HG02759 (cell line): ENCODE measurements around the gene ELAPOR1.

Experiments
- ATAC-seq: cut with Tn5 transposase; IDR thresholded peaks from one replicate; pipeline ENCODE4 v1.9.1; 2021; ENCODE audit warnings: mild to moderate bottlenecking, moderate library complexity; ENCODE audit not compliant: unreplicated experiment

Gene ELAPOR1, protein sequence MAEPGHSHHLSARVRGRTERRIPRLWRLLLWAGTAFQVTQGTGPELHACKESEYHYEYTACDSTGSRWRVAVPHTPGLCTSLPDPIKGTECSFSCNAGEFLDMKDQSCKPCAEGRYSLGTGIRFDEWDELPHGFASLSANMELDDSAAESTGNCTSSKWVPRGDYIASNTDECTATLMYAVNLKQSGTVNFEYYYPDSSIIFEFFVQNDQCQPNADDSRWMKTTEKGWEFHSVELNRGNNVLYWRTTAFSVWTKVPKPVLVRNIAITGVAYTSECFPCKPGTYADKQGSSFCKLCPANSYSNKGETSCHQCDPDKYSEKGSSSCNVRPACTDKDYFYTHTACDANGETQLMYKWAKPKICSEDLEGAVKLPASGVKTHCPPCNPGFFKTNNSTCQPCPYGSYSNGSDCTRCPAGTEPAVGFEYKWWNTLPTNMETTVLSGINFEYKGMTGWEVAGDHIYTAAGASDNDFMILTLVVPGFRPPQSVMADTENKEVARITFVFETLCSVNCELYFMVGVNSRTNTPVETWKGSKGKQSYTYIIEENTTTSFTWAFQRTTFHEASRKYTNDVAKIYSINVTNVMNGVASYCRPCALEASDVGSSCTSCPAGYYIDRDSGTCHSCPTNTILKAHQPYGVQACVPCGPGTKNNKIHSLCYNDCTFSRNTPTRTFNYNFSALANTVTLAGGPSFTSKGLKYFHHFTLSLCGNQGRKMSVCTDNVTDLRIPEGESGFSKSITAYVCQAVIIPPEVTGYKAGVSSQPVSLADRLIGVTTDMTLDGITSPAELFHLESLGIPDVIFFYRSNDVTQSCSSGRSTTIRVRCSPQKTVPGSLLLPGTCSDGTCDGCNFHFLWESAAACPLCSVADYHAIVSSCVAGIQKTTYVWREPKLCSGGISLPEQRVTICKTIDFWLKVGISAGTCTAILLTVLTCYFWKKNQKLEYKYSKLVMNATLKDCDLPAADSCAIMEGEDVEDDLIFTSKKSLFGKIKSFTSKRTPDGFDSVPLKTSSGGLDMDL

DNA sequence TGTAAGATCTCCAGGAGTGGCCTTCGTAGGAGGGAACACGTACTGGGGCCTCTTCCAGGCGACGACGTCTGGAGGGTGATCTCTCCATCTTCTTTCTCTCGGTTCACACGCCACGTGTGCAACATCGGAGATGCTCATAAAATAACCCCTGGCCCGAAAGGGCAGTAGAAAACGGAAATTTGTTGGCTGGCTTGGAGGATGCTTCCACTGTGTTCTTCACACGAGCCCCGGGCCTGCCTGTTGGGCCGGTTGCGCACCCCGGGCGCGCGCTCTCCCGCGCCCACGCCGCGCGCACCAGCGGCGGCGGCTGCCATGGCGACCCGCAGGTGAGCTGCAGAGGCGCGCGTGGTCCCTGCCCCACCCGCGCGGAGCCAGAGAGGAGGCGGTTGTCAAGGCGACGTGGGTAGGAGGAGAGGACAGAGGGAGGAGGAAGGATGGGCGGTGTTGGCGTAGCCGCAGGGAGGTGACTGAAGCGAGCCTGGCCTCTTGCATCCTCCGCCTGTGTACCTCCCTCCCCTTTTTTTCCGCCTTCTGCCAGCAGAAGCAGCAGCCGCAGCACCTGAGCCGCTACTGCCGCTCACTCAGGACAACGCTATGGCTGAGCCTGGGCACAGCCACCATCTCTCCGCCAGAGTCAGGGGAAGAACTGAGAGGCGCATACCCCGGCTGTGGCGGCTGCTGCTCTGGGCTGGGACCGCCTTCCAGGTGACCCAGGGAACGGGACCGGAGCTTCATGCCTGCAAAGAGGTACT is at the start of gene ELAPOR1:
ELAPOR1 (plus strand) TSS at position 526 of the 752 bp plus-strand sequence; CDS start at position 595, 69 bp downstream.
- peak; percentile 65 for ATAC-seq

DNA sequence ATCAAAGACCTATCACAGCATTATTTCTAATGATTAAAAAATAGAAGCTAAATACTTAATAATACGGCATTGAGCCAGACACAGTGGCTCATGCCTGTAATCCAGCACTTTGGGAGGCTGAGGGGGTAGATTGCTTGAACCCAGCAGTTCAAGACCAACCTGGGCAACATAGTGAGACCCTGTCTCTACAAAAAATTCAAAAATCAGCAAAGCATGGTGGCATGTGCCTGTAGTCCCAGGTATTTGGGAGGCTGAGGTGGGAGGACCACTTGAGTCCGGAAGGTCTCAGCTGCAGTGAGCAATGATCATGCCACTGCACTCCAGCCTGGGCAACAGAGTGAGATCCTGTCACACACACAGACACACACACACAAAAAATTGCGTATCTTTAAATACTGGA is 48.8 kb upstream of the ELAPOR1 start:
- no peak for ATAC-seq

DNA sequence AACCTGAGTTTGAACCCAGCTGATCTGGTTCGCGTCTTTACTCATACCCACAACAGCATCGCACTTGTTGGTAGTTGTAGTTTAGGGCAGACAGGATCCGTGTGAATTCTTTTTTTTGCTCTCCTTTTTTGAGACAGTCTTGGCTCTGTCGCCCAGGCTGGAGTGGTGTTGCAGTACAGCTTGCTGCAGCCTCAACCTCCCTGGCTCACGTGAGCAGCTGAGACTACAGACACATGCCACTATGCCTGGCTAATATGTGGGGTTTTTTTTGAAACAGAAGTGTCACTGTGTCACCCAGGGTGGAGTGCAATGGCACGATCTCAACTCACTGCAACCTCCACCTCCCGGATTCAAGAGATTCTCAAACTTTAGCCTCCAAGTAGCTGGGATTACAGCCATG is 46.0 kb upstream of the ELAPOR1 start:
- no peak for ATAC-seq

DNA sequence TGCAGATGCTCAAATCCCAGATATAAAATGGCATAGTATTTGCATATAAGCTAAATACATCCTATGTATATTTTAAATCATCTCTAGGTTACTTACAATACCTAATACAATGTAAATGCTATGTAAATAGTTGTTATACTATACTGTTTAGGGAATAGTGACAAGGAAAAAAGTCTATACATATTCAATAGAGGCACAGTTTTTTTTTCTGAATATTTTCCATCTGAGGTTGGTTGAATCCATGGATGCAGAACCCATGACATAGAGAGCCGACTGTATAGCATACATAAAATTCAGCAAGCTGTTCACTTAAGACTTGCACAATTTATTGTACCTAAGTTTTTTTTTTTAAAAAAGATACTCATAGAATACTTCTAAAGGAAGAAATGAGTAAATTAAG is 44.6 kb upstream of the ELAPOR1 start:
- no peak for ATAC-seq

DNA sequence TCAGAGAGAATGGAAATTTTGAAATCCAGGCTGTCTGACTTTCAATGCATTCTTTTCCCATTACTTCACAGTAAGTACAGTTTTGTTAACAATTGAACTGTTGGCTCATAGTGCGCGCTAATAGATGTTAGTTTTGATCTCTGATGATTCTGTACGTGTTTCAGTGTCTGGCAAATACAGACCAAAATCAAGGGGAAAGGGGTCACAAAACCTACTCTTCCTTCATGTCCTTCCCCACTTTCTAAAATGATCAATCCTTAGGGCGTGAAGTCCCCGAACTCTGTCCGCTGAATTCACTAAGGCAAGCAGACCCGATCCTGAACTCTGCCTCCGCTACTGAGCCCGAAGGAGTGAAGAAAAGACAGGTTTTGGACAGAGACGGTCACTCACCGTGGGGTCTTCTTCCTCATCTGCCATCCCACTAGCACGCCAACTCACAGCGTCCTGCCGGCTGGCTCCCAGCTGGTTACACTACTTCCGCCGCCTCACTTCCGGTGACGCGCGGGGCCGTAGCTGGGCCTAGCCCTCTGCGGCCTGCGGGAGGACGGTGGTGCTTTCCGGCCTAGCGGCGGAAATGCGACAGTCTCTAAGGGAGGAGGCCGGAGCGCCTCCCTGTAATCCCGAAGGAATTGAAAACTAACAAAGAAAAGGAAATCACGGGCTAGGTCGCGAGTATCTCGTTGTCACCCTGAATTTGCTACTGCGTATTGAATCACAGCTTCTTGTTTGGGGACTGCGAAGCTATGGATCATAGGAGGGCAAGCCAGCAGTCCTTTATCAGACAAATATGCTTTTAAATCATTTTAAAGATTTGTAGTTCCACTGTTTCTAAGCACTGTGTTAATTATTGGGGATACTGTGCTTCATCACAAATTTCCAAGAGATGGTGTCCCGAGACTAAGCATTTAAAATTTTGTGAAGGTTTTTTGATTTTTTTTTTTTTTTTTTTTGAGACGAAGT is 38.1 kb upstream of the ELAPOR1 start, which contains the start of gene TAF13:
TAF13 (minus strand) TSS at position 473 of the 960 bp plus-strand sequence; CDS start at position 417, 56 bp downstream.
- ATAC-seq: peak; percentile 100

DNA sequence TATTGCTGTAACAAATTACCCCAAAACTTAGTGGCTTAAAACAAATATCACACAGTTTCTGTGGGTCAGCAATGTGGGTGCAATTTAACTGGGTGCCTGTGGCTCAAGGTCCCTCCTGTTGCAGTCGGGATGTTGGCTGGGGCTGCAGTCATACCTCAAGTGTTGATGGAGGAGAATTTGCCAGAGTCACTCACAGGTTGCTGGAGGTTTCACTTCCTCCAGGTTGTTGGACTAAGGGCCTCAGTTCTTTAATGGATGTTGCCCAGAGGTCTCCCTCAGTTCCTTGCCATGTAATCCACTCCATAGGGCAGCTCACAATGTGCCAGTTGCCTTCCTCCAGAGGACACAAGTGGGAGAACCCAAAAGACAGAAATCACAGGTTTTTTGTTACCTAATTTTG is 35.6 kb upstream of the ELAPOR1 start:
- ATAC-seq: no peak

DNA sequence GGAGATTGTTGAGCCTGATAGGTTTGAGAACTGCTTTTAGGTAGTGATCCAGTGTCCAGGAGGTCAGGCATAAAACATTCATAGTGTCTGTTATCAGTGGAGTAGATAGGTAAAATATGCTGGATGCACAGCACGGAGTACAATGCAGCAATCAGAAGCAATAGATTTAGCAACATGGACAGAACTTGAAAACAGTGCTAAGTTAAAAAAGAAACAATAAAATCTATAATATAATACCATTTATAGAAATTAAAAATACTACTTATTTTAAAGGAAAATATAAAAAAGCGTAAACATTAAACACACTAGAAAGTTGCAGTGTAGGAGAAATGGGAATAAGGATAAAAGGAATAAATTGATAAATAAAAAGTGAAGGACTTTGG is 34.7 kb upstream of the ELAPOR1 start:
- ATAC-seq: no peak

DNA sequence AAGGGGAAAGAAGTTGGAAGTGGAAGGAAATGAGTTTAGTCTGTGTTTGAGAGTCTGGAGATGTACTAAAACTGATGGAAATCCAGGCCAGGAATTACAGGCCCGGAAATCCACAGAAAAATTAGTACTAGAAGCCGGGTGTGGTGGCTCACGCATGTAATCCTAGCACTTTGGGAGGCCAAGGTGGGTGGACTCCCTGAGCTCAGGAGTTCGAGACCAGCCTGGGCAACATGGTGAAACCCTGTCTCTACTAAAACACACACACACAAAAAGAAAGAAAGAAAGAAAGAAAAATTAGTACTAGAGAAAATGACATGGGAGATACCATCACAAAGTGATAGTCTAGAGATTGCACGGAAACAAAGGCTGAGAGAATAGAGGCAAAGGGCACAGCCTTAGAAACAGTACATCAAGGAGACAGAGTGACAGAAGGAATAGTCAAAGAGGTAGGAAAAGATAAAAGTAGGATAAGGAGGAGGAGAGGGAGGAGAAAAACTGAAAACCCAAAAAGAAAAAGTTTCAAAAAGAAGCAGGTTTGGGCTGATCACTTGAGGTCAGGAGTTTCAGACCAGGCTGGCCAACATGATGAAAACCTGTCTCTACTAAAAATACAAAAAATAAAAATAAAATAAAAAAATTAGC is 33.4 kb upstream of the ELAPOR1 start:
- no peak for ATAC-seq

DNA sequence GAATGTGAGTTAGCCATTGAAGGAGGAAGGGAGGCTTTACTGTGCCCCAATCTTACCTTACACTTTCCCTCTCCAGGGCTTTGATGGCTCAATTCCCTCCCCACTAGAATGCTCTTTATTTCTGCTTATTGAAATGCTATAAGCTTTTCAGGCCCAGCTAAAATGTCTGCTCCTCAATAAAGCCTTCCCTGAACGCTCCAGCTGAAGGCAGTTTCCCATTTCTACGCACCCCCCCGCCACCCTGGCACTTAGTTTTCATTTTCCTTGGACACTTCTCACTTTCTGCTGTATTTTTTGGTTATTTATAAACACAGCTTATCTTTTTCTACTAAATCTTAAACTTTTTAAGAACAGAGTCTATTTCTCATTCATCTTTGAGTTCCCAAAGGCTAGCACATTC is 30.4 kb upstream of the ELAPOR1 start:
- ATAC-seq: no peak

DNA sequence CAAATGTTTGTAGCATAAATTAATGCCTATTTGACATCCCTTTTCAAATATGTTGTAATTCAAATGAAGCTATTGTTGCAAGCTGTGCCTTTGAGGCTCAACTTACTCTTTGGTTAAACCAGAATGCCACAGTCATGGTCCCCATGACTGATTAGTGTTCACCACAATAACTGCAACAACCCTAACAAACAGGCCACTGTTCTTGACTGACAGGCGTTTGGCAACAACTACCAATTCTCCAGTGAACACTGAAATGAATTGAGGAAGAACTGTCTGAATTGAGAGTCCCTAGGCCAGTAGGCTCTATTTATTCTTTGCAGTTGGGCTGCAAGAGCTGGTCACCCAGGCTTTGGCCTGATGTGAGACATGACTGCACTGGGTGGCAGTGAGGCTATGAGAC is 30.0 kb upstream of the ELAPOR1 start:
- no peak for ATAC-seq

DNA sequence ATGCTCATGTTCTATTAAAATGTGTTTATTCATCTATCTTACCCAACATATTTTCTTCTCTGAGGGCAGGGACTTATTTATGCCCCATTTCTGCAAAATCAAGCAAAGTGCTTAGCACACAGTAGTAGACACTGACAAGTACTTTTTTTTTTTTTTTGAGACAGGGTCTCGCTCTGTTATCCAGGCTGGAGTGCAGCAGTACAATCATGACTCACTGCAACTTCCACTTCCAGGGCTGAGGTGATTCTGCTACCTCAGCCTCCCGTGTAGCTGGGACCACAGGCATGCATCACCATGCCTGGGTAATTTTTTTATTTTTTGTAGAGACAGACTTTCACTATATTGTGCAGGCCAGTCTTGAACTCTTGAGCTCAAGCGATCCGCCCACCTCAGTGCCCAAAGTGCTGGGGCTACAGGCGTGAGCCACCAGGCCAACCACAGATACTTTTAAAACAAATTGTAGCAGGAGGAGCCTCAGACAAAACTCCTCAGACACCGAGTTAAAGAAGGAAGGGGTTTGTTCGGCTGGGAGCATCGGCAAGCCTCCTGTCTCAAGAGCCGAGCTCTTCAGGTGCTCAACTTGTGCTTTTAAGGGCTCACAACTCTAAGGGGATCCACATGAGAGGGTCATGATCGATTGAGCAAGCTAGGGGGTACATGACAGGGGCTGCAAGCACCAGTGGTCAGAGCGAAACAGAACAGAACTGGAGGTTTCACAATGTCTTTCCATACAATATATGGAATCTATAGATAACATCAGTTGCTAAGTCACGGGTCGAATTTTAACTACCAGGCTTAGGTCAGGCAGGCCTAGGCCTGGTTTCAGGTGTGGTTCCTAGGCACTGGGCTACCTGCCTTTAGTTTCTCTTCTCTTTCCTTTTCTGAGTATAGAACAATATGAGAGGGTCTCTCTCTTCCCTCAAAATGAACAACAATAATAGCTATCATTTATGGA is 29.1 kb upstream of the ELAPOR1 start:
- ATAC-seq: no peak

DNA sequence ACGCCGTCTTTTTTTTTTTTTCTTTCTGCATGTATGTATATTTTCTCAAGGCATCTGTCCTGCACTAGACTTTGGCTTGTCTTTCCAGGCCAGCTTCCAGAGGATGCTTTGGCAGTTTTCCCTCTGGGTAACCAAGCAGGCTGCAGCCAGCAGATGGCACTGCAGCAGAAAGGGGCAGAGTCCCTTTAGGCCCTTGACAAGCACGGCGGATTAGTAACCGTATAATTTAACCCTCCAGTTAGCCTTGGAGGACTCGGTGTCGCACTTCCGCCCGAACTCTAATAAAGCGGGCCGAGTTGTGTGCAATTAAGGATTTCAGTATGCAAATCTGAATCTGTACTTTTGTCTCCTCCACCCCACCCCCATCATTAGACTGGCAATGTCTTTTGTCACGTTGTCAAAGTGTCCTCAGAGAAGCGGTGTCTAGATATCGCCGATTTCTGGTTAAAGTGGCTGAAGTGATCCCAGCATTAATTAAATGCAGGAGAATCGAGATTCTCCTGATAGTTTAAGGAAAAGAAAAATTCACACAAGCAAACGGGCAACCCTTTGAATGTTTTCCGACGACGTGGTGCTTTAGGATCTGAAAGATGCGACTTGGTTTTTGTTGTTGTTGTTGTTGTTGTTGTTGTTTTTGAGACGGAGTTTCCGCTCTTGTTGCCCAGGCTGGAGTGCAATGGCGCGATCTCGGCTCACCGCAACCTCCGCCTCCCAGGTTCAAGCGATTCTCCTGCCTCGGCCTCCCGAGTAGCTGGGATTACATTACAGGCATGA is 24.5 kb upstream of the ELAPOR1 start:
- ATAC-seq: no peak

DNA sequence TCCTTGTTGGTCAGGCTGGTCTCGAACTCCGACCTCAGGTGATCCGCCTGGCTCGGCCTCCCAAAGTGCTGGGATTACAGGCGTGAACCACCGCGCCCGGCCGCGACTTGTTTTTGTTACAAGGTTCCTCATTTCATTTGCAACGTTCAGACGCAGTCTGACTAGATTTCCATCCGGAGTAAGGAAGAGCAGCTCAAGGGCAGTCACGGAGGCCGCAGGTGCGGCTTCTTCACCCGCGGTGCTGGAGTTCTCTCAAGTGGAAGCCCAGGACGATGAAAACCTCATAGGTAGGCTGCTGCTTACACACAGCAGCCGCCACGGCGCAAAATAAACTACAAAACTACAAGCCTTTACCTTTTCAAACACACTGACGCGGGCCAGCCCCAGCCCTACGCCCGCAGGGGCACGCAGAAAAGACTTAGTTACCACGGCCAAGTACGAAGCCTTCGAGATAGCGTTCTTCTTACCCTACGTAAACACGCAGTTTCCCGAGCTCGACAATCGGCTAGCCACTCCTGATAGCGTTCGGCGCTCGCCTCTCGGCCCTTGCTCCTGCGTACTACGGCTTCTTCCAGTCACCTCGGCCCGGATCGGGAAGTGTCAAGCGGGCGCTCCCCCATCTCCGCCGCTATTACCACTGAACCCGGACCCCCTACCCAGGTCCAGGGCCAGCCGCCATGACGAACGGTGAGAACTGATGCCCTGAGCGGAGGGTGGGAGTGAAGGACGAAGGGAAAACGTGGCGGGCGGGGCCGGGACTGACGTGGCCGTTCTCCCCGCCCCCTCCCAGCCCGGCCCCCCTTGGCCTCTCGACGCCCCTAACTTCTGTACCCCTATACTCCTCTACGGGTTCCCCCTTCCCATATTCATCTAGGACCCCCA is 23.5 kb upstream of the ELAPOR1 start, which contains the start of gene TMEM167B:
TMEM167B (plus strand) TSS at position 569 of the 882 bp plus-strand sequence; CDS start at position 678, 109 bp downstream.
- peak; percentile 95 for ATAC-seq

DNA sequence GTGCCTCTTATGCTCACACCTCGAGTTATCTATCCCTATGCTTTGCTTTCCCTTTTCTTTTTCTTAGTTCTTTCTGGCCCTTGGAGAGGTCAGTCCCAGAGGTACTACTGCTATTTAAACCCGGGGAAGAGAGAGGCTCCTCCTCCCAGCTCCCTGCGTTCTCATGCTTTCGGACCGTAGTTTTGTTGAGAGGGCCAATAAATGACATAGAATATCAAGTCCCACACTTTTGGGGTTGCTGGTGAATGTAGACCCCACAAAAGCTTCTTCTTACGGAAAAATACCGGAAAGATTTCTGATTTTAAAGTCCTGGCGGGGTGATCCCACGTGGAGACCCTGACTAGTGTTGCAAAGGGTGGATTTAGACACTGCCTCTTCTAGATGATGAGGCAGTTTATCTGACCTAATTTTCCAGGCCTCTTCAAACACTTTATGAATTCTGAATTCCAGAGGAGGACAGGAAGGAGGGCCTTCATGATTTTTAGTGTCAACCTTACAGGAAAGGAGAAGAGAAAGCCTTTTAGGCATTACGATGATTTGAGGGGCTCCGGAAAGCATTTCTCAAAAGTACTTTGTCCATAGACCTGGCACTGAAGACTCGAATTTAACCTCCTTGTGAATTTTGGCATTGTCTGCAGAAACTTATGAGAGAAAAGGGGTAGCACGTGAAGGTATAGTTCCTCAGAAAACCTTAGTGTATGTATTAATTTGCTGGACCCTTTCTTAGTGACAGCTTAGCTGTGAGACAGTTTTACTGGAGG is 22.7 kb upstream of the ELAPOR1 start:
- ATAC-seq: peak; percentile 49

DNA sequence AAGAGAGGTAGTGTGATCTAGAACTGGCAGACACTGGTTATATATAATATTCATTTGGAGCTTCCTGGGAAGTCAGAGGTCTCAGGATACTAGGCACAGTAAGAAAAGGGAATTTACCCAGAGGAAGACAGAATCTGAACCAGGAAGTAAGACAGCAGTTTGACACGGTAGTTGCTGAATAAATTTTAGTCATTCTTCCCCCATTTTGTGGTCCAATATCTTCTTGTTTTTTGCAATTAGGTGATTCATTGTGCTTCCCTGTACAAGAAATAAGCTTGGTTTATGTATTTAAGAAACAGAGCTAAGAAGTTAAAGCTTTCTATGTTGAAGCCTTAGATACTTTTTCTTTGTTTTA is 22.1 kb upstream of the ELAPOR1 start:
- ATAC-seq: no peak

DNA sequence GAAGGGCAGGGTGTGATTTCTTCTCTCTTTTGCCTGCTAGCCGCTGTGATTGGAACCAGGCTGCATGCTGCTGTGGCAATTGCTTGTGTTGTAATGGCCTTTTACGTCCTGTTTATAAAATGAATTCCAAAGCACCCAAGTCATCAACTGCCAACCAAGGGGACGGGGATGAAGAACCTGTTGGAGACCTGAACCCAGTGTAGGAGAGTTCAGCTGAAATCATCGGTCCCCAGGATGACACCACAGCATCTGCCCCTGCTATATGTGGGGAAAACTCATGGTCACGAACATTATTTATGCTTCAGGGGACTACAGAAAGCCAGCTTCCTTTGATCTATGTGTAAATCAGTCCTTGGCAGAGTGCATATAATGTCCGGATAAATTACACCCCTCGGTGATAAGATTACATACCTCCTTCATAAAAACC is 19.5 kb upstream of the ELAPOR1 start:
- ATAC-seq: no peak
